Parathyroid adenoma (tissue), 2 donors: ENCODE measurements around the gene PSMC1.

Experiments
- H2AFZ ChIP-seq: fragments of 300-600 bp; sonication (generic); one replicate; pipeline ENCODE4 v1.7.0; 2017; ENCODE audit warnings: antibody characterized with exemption, mild to moderate bottlenecking
- H3K27ac ChIP-seq: fragments of 300-600 bp; sonication (generic); one replicate; pipeline ENCODE4 v1.7.0; 2017
- H3K27me3 ChIP-seq: fragments of 300-600 bp; sonication (generic); one replicate; pipeline ENCODE4 v1.7.0; 2017; ENCODE audit warnings: low read length; ENCODE audit not compliant: control insufficient read depth, insufficient read depth
- H3K36me3 ChIP-seq: fragments of 300-600 bp; sonication (generic); one replicate; pipeline ENCODE4 v1.7.0; 2017; ENCODE audit warnings: low read length; ENCODE audit not compliant: control insufficient read depth, insufficient read depth
- H3K4me1 ChIP-seq: fragments of 300-600 bp; sonication (generic); one replicate; pipeline ENCODE4 v1.7.0; 2017; ENCODE audit warnings: control low read depth
- H3K4me2 ChIP-seq: fragments of 300-600 bp; sonication (generic); one replicate; pipeline ENCODE4 v1.7.0; 2017; ENCODE audit warnings: low read length
- H3K4me3 ChIP-seq: fragments of 300-600 bp; sonication (generic); one replicate; pipeline ENCODE4 v1.7.0; 2017; ENCODE audit warnings: low read depth, low read length
- H3K79me2 ChIP-seq: fragments of 300-600 bp; sonication (generic); one replicate; pipeline ENCODE4 v1.7.0; 2017; ENCODE audit warnings: control low read depth
- H3K9ac ChIP-seq: fragments of 300-600 bp; sonication (generic); one replicate; pipeline ENCODE4 v1.7.0; 2017; ENCODE audit warnings: mild to moderate bottlenecking
- H3K9me3 ChIP-seq: fragments of 300-600 bp; sonication (generic); one replicate; pipeline ENCODE4 v1.7.0; 2017; ENCODE audit warnings: low read length; ENCODE audit not compliant: control insufficient read depth
- CTCF ChIP-seq: fragments of 300-600 bp; sonication (generic); IDR thresholded peaks from one replicate; pipeline ENCODE4 v1.7.0; 2017; ENCODE audit warnings: antibody characterized with exemption, mild to moderate bottlenecking
- donor health status: primary hyperparathyroidism.

The PSMC1 gene

GRCh38 chr14:90317286-90317685 is 60.9 kb downstream of the PSMC1 start:
- no peak overlapping the region for H3K27ac ChIP-seq
- H3K4me3 ChIP-seq: no peak overlapping the region
- peaks cover 3% of the 10 kb centered on the region for H3K4me1 ChIP-seq
- no peak overlapping the region for H3K4me2 ChIP-seq
- TF ChIP-seq CTCF: no peak
- no peak overlapping the region for H3K9ac ChIP-seq
- H3K27me3 ChIP-seq: no peaks in the 10 kb centered on the region
- H3K79me2 ChIP-seq: peaks cover 3% of the 10 kb centered on the region
- no peaks in the 10 kb centered on the region for H3K9me3 ChIP-seq
- no peak overlapping the region for H2AFZ ChIP-seq
- H3K36me3 ChIP-seq: no peaks in the 10 kb centered on the region

GRCh38 chr14:90318016-90318415 is 61.7 kb downstream of the PSMC1 start:
- Histone ChIP-seq H3K36me3 (no peaks in the 10 kb centered on the region), H3K27ac (no peak overlapping the region), H3K9ac (no peak overlapping the region), H3K4me3 (no peak overlapping the region), H3K4me2 (no peak overlapping the region), H3K4me1 (peaks cover 3% of the 10 kb centered on the region), H3K79me2 (peaks cover 3% of the 10 kb centered on the region), H3K27me3 (no peaks in the 10 kb centered on the region), H3K9me3 (no peaks in the 10 kb centered on the region), H2AFZ (no peak overlapping the region)
- TF ChIP-seq CTCF: no peak

GRCh38 chr14:90319173-90319572 is 62.8 kb downstream of the PSMC1 start:
- peaks cover 3% of the 10 kb centered on the region for H3K4me1 ChIP-seq
- no peak overlapping the region for H3K9ac ChIP-seq
- peaks cover 9% of the 10 kb centered on the region for H3K79me2 ChIP-seq
- H3K4me2 ChIP-seq: no peak overlapping the region
- no peak for TF ChIP-seq CTCF
- no peak overlapping the region for H3K4me3 ChIP-seq
- no peak overlapping the region for H2AFZ ChIP-seq
- no peak overlapping the region for H3K27ac ChIP-seq
- no peaks in the 10 kb centered on the region for H3K36me3 ChIP-seq
- H3K9me3 ChIP-seq: no peaks in the 10 kb centered on the region
- H3K27me3 ChIP-seq: no peaks in the 10 kb centered on the region

- H3K36me3 ChIP-seq: no peaks in the 10 kb centered on the region
- peaks cover 3% of the 10 kb centered on the region for H3K4me1 ChIP-seq
- H3K27me3 ChIP-seq: no peaks in the 10 kb centered on the region
- H3K9me3 ChIP-seq: no peaks in the 10 kb centered on the region
- no peak overlapping the region for H3K4me2 ChIP-seq
- no peak overlapping the region for H3K9ac ChIP-seq
- peaks cover 9% of the 10 kb centered on the region for H3K79me2 ChIP-seq
- no peak overlapping the region for H2AFZ ChIP-seq
- TF ChIP-seq CTCF: no peak
- H3K27ac ChIP-seq: no peak overlapping the region
- H3K4me3 ChIP-seq: no peak overlapping the region
These were observed 63.5 kb downstream of the PSMC1 start for GRCh38 chr14:90319634-90320541.

GRCh38 chr14:90321891-90322290 is 65.5 kb downstream of the PSMC1 start:
- no peaks in the 10 kb centered on the region for H3K36me3 ChIP-seq
- no peak overlapping the region for H3K4me2 ChIP-seq
- H3K27ac ChIP-seq: no peak overlapping the region
- H2AFZ ChIP-seq: no peak overlapping the region
- peaks cover 3% of the 10 kb centered on the region for H3K4me1 ChIP-seq
- peaks cover 15% of the 10 kb centered on the region for H3K79me2 ChIP-seq
- no peak for TF ChIP-seq CTCF
- H3K4me3 ChIP-seq: no peak overlapping the region
- H3K9me3 ChIP-seq: no peaks in the 10 kb centered on the region
- H3K27me3 ChIP-seq: no peaks in the 10 kb centered on the region
- H3K9ac ChIP-seq: no peak overlapping the region
